Neural progenitor cell (in vitro differentiated cells): Measurements from ENCODE around the gene TMC8. TPM values are rescaled to one million over a fixed set of nuclear protein-coding genes. Genes with fewer than 3 reads are reported as not detected.
A peak's percentile ranks its signal among the peaks of the same experiment; 100 is the strongest.

Experiments used
- DNase-seq: peaks from one replicate; pipeline ENCODE4 v3.0.0-alpha.2; 2016; ENCODE audit warnings: low spot score
- H2AFZ ChIP-seq: fragments of 200-600 bp; sonication (generic); replicated peaks from 2 replicates; pipeline ENCODE4 v1.6.1; 2016; ENCODE audit warnings: antibody characterized with exemption
- H3F3A ChIP-seq: fragments of 200-600 bp; sonication (generic); 2 replicates; pipeline ENCODE4 v1.6.1; 2016; ENCODE audit warnings: antibody characterized with exemption, low read depth
- H3K27ac ChIP-seq: fragments of 200-600 bp; sonication (generic); 2 replicates; pipeline ENCODE4 v1.5.1; 2016; ENCODE audit warnings: mild to moderate bottlenecking
- H3K27me3 ChIP-seq: fragments of 200-600 bp; sonication (generic); 2 replicates; pipeline ENCODE4 v1.6.1; 2016; ENCODE audit warnings: mild to moderate bottlenecking, moderate library complexity
- H3K36me3 ChIP-seq: fragments of 200-600 bp; sonication (generic); 2 replicates; pipeline ENCODE4 v1.5.1; 2016
- H3K4me1 ChIP-seq: fragments of 200-600 bp; sonication (generic); 2 replicates; pipeline ENCODE4 v1.6.1; 2016; ENCODE audit warnings: mixed run types
- H3K4me2 ChIP-seq: fragments of 200-600 bp; sonication (generic); 2 replicates; pipeline ENCODE4 v1.6.1; 2016
- H3K4me3 ChIP-seq: fragments of 200-600 bp; sonication (generic); 2 replicates; pipeline ENCODE4 v1.5.1; 2016
- H3K79me2 ChIP-seq: fragments of 200-600 bp; sonication (generic); 2 replicates; pipeline ENCODE4 v1.6.1; 2016; ENCODE audit warnings: low read depth
- H3K9ac ChIP-seq: fragments of 200-600 bp; sonication (generic); 2 replicates; pipeline ENCODE4 v1.6.1; 2016
- H3K9me3 ChIP-seq: fragments of 200-600 bp; sonication (generic); 2 replicates; pipeline ENCODE4 v1.5.1; 2016; ENCODE audit warnings: low read depth
- H4K20me1 ChIP-seq: fragments of 200-600 bp; sonication (generic); 2 replicates; pipeline ENCODE4 v1.6.1; 2016; ENCODE audit warnings: low read depth
- H3K27ac Mint-ChIP-seq: 3 replicates; pipeline ENCODE4 v1.8.0; 2021; ENCODE audit warnings: mixed read lengths
- H3K27me3 Mint-ChIP-seq: 2 replicates; pipeline ENCODE4 v1.8.0; 2022; ENCODE audit warnings: low read depth, mild to moderate bottlenecking, inconsistent platforms, moderate library complexity, mixed read lengths; ENCODE audit not compliant: insufficient read depth
- H3K36me3 Mint-ChIP-seq: 3 replicates; pipeline ENCODE4 v1.8.0; 2021; ENCODE audit warnings: mixed read lengths
- H3K4me1 Mint-ChIP-seq: 3 replicates; pipeline ENCODE4 v1.8.0; 2021; ENCODE audit warnings: mixed read lengths
- H3K4me3 Mint-ChIP-seq: 3 replicates; pipeline ENCODE4 v1.8.0; 2021; ENCODE audit warnings: mild to moderate bottlenecking, moderate library complexity, mixed read lengths
- H3K9me3 Mint-ChIP-seq: 3 replicates; pipeline ENCODE4 v1.8.0; 2020; ENCODE audit warnings: mixed read lengths
- CTCF ChIP-seq: fragments of 200-600 bp; sonication (generic); IDR thresholded peaks from 2 replicates; pipeline ENCODE4 v1.5.1; 2017; ENCODE audit warnings: antibody characterized with exemption, mild to moderate bottlenecking
- EZH2 ChIP-seq: fragments of 200-600 bp; sonication (generic); IDR thresholded peaks from 2 replicates; pipeline ENCODE4 v1.6.1; 2017; ENCODE audit warnings: antibody characterized with exemption, mild to moderate bottlenecking, moderate library complexity
- EZH2phosphoT487 ChIP-seq: fragments of 200-600 bp; sonication (generic); IDR thresholded peaks from 2 replicates; pipeline ENCODE4 v1.6.1; 2017; ENCODE audit warnings: antibody characterized with exemption
- total RNA-seq: library from RNA; depleted of rRNA; stranded (reverse); fragments of >200 nt; gene quantifications from 2 replicates; pipeline ENCODE4 v1.2.3, GENCODE V29; 2015; ENCODE audit warnings: low replicate concordance

Gene TMC8
- total RNA-seq, 1 donor from 2014 or later, result not detected

GRCh38 chr17:78133179-78133951 lies 2.8 kb downstream of the TMC8 start:
- no peaks in the 10 kb centered on the region for H3K9me3 ChIP-seq
- no peak overlapping the region for H3K9ac ChIP-seq
- H3K79me2 ChIP-seq, result no peaks in the 10 kb centered on the region
- peaks cover 10% of the 10 kb centered on the region for H3K4me1 Mint-ChIP-seq
- no peak overlapping the region for H3K4me3 Mint-ChIP-seq
- no peaks in the 10 kb centered on the region for H3K36me3 Mint-ChIP-seq
- H3K27me3 ChIP-seq, result peaks cover 63% of the 10 kb centered on the region
- no peaks in the 10 kb centered on the region for H3K9me3 Mint-ChIP-seq
- no peak overlapping the region for H3K27ac ChIP-seq
- peaks cover 21% of the 10 kb centered on the region for H3F3A ChIP-seq
- no peak for DNase-seq
- H4K20me1 ChIP-seq, result no peaks in the 10 kb centered on the region
- TF ChIP-seq CTCF (no peak), EZH2 (no peak), EZH2phosphoT487 (no peak)
- no peak overlapping the region for H3K4me3 ChIP-seq
- H2AFZ ChIP-seq, result no peak overlapping the region
- H3K4me2 ChIP-seq, result no peak overlapping the region
- peaks cover 26% of the 10 kb centered on the region for H3K27me3 Mint-ChIP-seq
- H3K27ac Mint-ChIP-seq, result no peak overlapping the region
- no peaks in the 10 kb centered on the region for H3K36me3 ChIP-seq
- peaks cover 8% of the 10 kb centered on the region for H3K4me1 ChIP-seq

DNA sequence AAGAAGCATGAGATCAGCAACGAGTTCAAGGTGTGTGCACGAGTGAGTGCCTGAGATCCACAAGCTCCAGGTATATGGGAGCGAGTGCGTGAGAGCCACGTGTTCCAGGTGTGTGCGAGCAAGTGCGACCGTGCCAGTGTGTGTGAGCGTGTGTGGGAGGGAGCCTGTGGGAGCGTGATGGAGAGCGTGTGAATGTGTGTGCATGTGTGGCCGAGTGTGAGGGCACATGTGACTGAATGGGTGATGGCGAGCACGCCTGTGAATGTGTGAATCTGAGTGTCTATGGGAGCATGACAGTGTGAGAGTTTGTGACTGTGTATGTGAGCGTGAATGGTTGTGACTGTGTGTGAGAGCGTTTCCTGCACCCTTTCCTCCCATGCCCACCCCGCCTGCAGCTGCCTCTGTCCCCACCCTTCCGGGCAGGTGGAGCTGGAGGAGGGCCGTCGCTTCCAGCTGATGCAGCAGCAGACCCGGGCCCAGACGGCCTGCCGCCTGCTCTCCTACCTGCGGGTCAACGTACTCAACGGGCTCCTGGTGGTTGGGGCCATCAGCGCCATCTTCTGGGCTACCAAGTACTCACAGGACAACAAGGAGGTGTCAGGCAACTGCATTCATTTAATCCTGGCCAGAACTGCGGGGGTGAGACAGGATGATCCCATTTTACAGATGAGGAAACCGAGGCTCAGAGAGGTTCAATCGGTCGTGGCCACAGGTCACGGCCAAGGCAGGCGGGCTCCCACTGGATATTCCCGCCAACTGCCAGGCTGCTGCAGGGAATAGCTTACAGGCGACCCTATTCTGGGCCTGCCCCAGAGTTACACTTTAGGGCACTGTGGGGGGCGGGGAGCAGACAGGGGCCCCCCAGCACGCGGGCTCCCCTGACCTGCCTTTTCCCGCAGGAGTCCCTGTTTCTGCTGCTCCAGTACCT lies 3.7 kb downstream of the TMC8 start:
- Histone ChIP-seq H3K79me2 (no peaks in the 10 kb centered on the region), H2AFZ (no peak overlapping the region), H3K4me3 (no peak overlapping the region), H3K4me1 (peaks cover 4% of the 10 kb centered on the region), H3K4me2 (no peak overlapping the region), H4K20me1 (no peaks in the 10 kb centered on the region), H3K9me3 (no peaks in the 10 kb centered on the region), H3K27ac (no peak overlapping the region), H3K9ac (no peak overlapping the region), H3K27me3 (peaks cover 56% of the 10 kb centered on the region), H3K36me3 (no peaks in the 10 kb centered on the region), H3F3A (peaks cover 21% of the 10 kb centered on the region)
- Mint-ChIP-seq H3K4me1 (peaks cover 6% of the 10 kb centered on the region), H3K27me3 (peaks cover 20% of the 10 kb centered on the region), H3K27ac (peak overlapping the region; percentile 0), H3K36me3 (no peaks in the 10 kb centered on the region), H3K9me3 (no peaks in the 10 kb centered on the region), H3K4me3 (no peak overlapping the region)
- no peak for TF ChIP-seq EZH2phosphoT487
- TF ChIP-seq EZH2, result no peak
- TF ChIP-seq CTCF, result peak; percentile 72
- DNase-seq, result peak; percentile 87

GRCh38 chr17:78134899-78135385 lies 4.4 kb downstream of the TMC8 start:
- DNase-seq, result no peak
- Histone ChIP-seq H4K20me1 (no peaks in the 10 kb centered on the region), H3K36me3 (no peaks in the 10 kb centered on the region), H3K79me2 (no peaks in the 10 kb centered on the region), H3K4me3 (no peak overlapping the region), H3K27ac (no peak overlapping the region), H3K9ac (no peak overlapping the region), H3K27me3 (peaks cover 49% of the 10 kb centered on the region), H3F3A (peaks cover 21% of the 10 kb centered on the region), H3K4me1 (peaks cover 4% of the 10 kb centered on the region), H3K4me2 (no peak overlapping the region), H3K9me3 (no peaks in the 10 kb centered on the region), H2AFZ (no peak overlapping the region)
- no peaks in the 10 kb centered on the region for H3K9me3 Mint-ChIP-seq
- no peaks in the 10 kb centered on the region for H3K36me3 Mint-ChIP-seq
- TF ChIP-seq EZH2, result no peak
- TF ChIP-seq CTCF, result no peak
- TF ChIP-seq EZH2phosphoT487, result no peak
- H3K27ac Mint-ChIP-seq, result no peak overlapping the region
- H3K27me3 Mint-ChIP-seq, result peaks cover 17% of the 10 kb centered on the region
- H3K4me3 Mint-ChIP-seq, result no peak overlapping the region
- peaks cover 2% of the 10 kb centered on the region for H3K4me1 Mint-ChIP-seq
